HUES48 (cell line): ENCODE data around the gene SOX15.

ENCODE experiments used
- H3K27ac ChIP-seq: one replicate; pipeline ENCODE4 v1.7.0; 2013; ENCODE audit warnings: low read depth, low read length, inconsistent platforms
- H3K27me3 ChIP-seq: 2 replicates; pipeline ENCODE4 v1.6.1; 2013; ENCODE audit warnings: mild to moderate bottlenecking, low read length; ENCODE audit not compliant: control insufficient read depth, insufficient read depth
- H3K36me3 ChIP-seq: 2 replicates; pipeline ENCODE4 v1.6.1; 2013; ENCODE audit warnings: low read length; ENCODE audit not compliant: control insufficient read depth, insufficient read depth
- H3K4me1 ChIP-seq: 2 replicates; pipeline ENCODE4 v1.6.1; 2013; ENCODE audit warnings: mild to moderate bottlenecking, low read length; ENCODE audit not compliant: control insufficient read depth, insufficient read depth
- H3K4me3 ChIP-seq: 2 replicates; pipeline ENCODE4 v1.5.1; 2013; ENCODE audit warnings: mild to moderate bottlenecking, low read depth, low read length
- H3K9ac ChIP-seq: 2 replicates; pipeline ENCODE4 v1.6.1; 2013; ENCODE audit warnings: mild to moderate bottlenecking, low read depth, low read length, moderate library complexity
- H3K9me3 ChIP-seq: 2 replicates; pipeline ENCODE4 v1.6.1; 2013; ENCODE audit warnings: low read length; ENCODE audit not compliant: control insufficient read depth, insufficient read depth

SOX15 gene

DNA sequence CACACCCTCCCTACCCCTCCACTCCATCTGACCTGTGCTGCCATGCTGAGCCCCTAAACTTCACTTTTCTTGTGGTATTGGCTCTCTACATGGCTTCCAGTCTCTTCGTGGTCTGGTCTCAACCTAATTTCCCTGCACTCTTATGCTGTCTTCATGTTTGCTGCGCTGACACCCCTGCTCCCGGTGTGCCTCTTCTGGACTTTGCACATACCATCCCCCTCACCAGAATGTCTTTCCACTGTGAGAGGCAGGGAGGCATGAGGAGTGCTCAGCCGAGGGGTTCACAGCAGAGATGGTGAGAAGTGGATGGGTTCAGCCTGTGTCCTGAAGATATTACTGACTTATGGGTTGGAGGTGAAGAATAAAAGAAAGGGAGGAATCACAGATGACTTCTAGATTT lies 38.5 kb downstream of the SOX15 start:
- Histone ChIP-seq H3K9ac (no peak overlapping the region), H3K36me3 (no peaks in the 10 kb centered on the region), H3K27me3 (peaks cover 3% of the 10 kb centered on the region; the same call in 1 of the 2 replicates), H3K27ac (no peak overlapping the region), H3K9me3 (no peaks in the 10 kb centered on the region), H3K4me3 (no peak overlapping the region), H3K4me1 (0 out of 2 replicates have a peak, but pooled peaks cover 4% of the 10 kb centered on the region)

DNA sequence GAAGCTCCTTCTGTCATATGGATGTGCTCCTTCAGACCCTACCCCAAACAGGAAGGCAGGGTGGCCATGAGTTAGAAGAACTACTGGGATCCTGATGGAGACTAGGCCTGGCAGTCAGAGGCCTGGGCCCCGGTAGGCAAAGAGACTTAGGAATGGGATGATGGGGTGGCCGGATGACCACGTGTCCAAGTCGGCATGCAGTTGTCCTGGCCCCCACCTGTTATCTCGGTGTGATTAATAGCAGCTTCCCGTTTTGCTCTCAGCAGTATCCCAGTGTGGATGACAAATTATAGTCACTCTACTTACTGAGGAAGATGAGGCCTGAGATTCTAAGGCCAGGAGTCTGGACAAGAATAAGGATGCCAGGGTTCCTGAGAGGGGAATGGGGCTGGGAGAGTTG lies 39.5 kb downstream of the SOX15 start:
- no peak overlapping the region for H3K4me3 ChIP-seq
- H3K9me3 ChIP-seq = no peaks in the 10 kb centered on the region
- 0 out of 2 replicates have a peak, but pooled peaks cover 4% of the 10 kb centered on the region for H3K4me1 ChIP-seq
- H3K27me3 ChIP-seq = peaks cover 3% of the 10 kb centered on the region; the same call in 1 of the 2 replicates
- no peak overlapping the region for H3K27ac ChIP-seq
- H3K9ac ChIP-seq = no peak overlapping the region
- H3K36me3 ChIP-seq = no peaks in the 10 kb centered on the region

DNA sequence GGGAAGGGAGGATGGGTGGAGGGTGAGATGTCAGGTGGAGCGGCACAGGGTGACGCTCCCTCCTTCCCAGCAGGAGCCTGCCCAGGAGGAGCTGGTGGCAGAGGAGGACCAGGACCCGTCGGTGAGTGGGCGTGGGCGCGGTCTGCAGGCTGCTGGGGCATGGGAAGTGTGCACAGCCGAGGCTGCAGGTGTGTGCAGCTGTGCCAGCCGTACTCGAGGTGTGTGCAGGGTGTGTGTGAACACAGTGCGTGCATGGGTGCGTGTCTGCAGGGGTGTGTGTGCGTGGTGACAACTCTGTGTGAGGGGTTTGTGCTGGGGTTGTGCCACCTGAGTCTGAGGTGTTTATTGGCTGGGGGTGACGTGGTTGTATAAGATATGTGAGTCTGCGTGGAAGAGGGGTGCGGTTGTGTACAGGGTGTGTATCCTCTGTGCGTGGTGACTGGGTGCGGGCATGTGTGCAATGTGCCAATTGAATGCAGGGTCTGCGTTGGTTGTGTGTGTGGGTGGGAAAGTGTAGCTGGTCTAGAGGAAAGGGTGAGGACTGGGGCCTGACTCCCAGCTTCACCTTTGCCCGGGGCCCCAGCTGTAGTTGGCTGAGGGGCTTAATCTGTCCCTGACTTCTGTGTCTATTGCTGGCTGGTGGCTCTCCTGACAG lies 40.4 kb downstream of the SOX15 start:
- Histone ChIP-seq H3K9ac (no peak overlapping the region), H3K36me3 (no peaks in the 10 kb centered on the region), H3K4me1 (0 out of 2 replicates have a peak, but pooled peaks cover 4% of the 10 kb centered on the region), H3K27me3 (peaks cover 3% of the 10 kb centered on the region; the same call in 1 of the 2 replicates), H3K9me3 (no peaks in the 10 kb centered on the region), H3K27ac (no peak overlapping the region), H3K4me3 (peak overlapping the region; percentile 78; the same call in 1 of the 2 replicates)

DNA sequence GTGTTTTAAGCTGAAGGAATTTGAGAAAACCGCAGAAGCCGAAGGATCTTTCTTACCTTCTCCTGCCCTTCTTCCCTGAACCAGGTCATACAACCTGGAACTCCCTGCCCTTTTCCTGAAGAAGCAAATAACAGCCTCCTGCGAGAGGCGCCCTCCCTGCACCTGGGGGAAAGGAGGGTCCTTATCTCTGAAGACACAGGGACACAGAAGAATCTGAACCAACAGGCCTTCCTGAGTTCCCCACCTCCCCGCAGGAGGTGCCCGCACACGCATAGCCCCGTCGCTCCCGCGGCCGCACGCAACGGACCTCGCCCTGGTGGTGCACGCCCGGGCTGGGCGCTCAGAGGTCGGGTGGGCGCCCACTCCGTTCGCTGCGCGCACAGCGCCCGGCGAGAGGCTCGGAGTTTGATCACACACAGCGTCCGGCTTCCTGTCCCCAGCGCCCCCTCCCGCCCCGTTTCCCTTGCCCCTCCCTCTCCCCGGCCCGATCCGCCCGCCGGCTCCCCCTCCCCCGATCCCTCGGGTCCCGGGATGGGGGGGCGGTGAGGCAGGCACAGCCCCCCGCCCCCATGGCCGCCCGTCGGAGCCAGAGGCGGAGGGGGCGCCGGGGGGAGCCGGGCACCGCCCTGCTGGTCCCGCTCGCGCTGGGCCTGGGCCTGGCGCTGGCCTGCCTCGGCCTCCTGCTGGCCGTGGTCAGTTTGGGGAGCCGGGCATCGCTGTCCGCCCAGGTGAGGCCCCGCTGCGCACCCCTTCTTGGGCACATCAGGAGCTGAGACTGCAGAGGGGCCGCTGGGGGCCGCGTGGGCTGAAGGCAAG lies 41.1 kb downstream of the SOX15 start, which contains the start of gene TNFSF12:
TSS of gene TNFSF12 (plus strand) at position 474 of the 816 bp plus-strand sequence. CDS start at position 570, 96 bp downstream.
- H3K9ac ChIP-seq = peak within 1 kb of the TSS; percentile 59
- peak within 1 kb of the TSS; percentile 78 for H3K4me3 ChIP-seq

DNA sequence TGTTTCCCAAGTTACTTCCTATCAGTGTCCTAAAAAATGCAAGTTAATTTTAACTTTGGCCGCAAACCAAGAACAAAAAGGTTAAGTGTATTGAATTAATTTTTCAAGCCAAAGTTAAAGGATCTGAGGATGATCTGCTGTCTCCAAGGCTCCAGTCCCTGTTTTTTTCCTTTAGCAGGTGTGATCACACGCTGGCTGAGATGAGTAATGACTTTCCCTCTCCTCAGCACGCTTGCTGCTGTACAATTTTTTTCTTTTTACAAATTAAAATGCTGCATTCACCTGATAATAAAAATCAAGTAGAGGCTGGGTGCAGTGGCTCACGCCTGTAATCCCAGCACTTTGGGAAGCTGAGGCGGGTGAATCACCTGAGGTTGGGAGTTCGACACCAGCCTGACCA lies 45.0 kb downstream of the SOX15 start:
- 0 out of 2 replicates have a peak, but pooled peaks cover 4% of the 10 kb centered on the region for H3K4me1 ChIP-seq
- no peaks in the 10 kb centered on the region for H3K36me3 ChIP-seq

More for the DNA sequence above, 41.1 kb downstream of the SOX15 start, which contains the start of gene TNFSF12:
- Histone ChIP-seq H3K36me3 (no peaks in the 10 kb centered on the region), H3K27me3 (peaks cover 3% of the 10 kb centered on the region; the same call in 1 of the 2 replicates), H3K27ac (no peak within 1 kb of the TSS), H3K4me1 (0 out of 2 replicates have a peak, but pooled peaks cover 4% of the 10 kb centered on the region), H3K9me3 (no peaks in the 10 kb centered on the region)

DNA sequence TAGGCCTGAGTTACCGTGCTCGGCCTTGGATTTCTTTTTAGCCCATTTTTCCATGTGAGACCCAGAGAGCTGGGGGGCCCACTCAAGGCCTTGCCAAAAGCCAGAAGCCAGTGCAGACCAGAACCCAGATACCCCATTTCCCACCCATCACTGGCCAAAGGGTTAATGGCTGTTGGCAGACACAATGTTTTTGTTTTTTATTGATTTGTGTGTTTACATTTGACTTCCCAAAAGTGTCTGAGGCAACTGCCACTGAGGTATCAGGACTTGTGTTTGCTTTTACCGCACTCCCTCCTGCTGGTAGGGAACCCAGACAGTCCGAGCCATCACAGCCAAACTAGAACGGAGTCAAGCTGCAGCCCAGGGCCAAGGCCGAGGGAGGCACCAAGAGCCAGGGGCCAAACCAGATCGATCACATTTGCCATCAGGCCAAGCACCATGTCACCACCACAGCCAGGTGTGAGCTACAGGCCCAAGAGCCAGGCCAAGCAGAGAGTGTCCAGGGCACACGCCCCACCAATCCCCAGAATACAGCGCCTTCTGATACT lies 48.7 kb downstream of the SOX15 start:
- H3K36me3 ChIP-seq = no peaks in the 10 kb centered on the region
- H3K27me3 ChIP-seq = no peaks in the 10 kb centered on the region
- no peaks in the 10 kb centered on the region for H3K9me3 ChIP-seq
- H3K9ac ChIP-seq = no peak overlapping the region
- H3K4me3 ChIP-seq = no peak overlapping the region
- no peaks in the 10 kb centered on the region for H3K4me1 ChIP-seq
- no peak overlapping the region for H3K27ac ChIP-seq

More for the DNA sequence above, 45.0 kb downstream of the SOX15 start:
- no peak overlapping the region for H3K4me3 ChIP-seq
- no peak overlapping the region for H3K27ac ChIP-seq
- no peaks in the 10 kb centered on the region for H3K9me3 ChIP-seq
- no peak overlapping the region for H3K9ac ChIP-seq
- peaks cover 3% of the 10 kb centered on the region; the same call in 1 of the 2 replicates for H3K27me3 ChIP-seq

DNA sequence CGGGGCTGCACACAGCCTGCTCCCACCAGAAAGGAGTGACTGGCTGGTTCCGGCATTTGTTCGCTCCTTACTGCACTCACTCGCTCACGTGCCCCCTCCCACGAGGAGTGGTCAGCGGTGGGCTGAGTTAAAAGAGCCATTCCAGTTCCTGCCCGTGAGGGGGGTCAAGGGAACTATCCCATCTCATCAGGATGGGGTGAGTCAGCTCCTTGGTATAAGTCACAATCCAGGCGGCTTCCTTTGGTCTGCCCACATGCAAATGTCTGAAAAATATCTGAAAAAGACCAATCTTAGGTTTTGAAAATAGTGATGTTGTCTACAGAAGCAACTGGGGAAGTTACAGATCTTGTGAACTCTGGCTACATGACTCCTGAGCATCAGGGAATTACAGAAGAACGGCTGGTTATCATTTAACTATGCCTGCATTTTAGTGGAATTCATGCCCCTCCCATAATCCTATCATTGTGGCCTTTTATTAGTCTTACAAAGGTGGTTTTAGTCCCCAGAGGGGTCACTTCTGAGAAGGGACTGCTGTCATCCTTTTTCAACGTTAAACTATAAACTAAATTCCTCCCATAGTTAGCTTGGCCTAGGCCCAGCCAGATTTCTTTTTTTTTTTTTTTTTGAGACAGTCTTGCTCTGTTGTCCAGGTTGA lies 50.9 kb downstream of the SOX15 start:
- H3K36me3 ChIP-seq = no peaks in the 10 kb centered on the region
- no peaks in the 10 kb centered on the region for H3K4me1 ChIP-seq
- no peak overlapping the region for H3K9ac ChIP-seq
- H3K27ac ChIP-seq = no peak overlapping the region
- no peaks in the 10 kb centered on the region for H3K27me3 ChIP-seq
- H3K9me3 ChIP-seq = no peaks in the 10 kb centered on the region
- H3K4me3 ChIP-seq = no peak overlapping the region
